WTC11 (cell line): ENCODE measurements around the gene PRXL2B. TPM values are rescaled to one million over a fixed set of nuclear protein-coding genes. Genes with fewer than 3 reads are reported as not detected.

ENCODE experiments used
- ATAC-seq: fragments of 200-7000 bp; cut with Tn5 transposase; 2 replicates; pipeline ENCODE4 v1.10.0; 2021; ENCODE audit warnings: mild to moderate bottlenecking, moderate library complexity
- CTCF ChIA-PET: fragments of 300-600 bp; sonication (Branson Sonifier 250); formaldehyde crosslinking; loops from one replicate; lab custom pipeline; 2021; ENCODE audit warnings: antibody characterized with exemption; lab: Charles Lee
- POLR2A ChIA-PET: fragments of 350-600 bp; sonication (Branson Sonifier 250); formaldehyde crosslinking; loops from one replicate; lab custom pipeline; 2021; ENCODE audit warnings: antibody characterized with exemption; lab: Charles Lee
- DNase-seq: peaks from one replicate; pipeline ENCODE4 v3.0.0; 2021; ENCODE audit warnings: low spot score
- H3K27ac Mint-ChIP-seq: 2 replicates; pipeline ENCODE4 v1.8.0; 2021; ENCODE audit warnings: mixed read lengths
- H3K27me3 Mint-ChIP-seq: 2 replicates; pipeline ENCODE4 v1.8.0; 2021; ENCODE audit warnings: low read depth, mild to moderate bottlenecking, moderate library complexity, mixed read lengths
- H3K36me3 Mint-ChIP-seq: 2 replicates; pipeline ENCODE4 v1.8.0; 2021; ENCODE audit warnings: mixed read lengths
- H3K4me1 Mint-ChIP-seq: 2 replicates; pipeline ENCODE4 v1.8.0; 2022; ENCODE audit warnings: mixed read lengths
- H3K4me3 Mint-ChIP-seq: 2 replicates; pipeline ENCODE4 v1.8.0; 2021; ENCODE audit warnings: mild to moderate bottlenecking, moderate library complexity, mixed read lengths
- H3K9me3 Mint-ChIP-seq: 2 replicates; pipeline ENCODE4 v1.8.0; 2021; ENCODE audit warnings: mixed read lengths
- AFF4 ChIP-seq: sonication (generic); formaldehyde crosslinking; IDR thresholded peaks from 2 replicates; pipeline ENCODE4 v1.8.1; 2023; ENCODE audit warnings: mild to moderate bottlenecking, missing genetic modification reagents, borderline replicate concordance
- ATF2 ChIP-seq: sonication (generic); formaldehyde crosslinking; IDR thresholded peaks from 2 replicates; pipeline ENCODE4 v1.8.1; 2022; ENCODE audit warnings: low read depth, missing genetic modification reagents, borderline replicate concordance
- E2F4 ChIP-seq: sonication (generic); formaldehyde crosslinking; IDR thresholded peaks from 2 replicates; pipeline ENCODE4 v1.8.1; 2022; ENCODE audit warnings: low read depth, mild to moderate bottlenecking, moderate library complexity, missing genetic modification reagents, borderline replicate concordance
- GRHL2 ChIP-seq: fragments of 250-450 bp; sonication (Bioruptor Pico); IDR thresholded peaks from 2 replicates; pipeline ENCODE4 v1.8.0; 2022; ENCODE audit warnings: mild to moderate bottlenecking, moderate library complexity; ENCODE audit not compliant: insufficient replicate concordance, severe bottlenecking
- HMGA2 ChIP-seq: fragments of 250-450 bp; sonication (Bioruptor Pico); IDR thresholded peaks from 2 replicates; pipeline ENCODE4 v1.4.0; 2021; ENCODE audit warnings: mild to moderate bottlenecking, moderate library complexity
- HMGXB4 ChIP-seq: sonication (generic); formaldehyde crosslinking; IDR thresholded peaks from 2 replicates; pipeline ENCODE4 v1.8.1; 2023; ENCODE audit warnings: mild to moderate bottlenecking, moderate library complexity, missing genetic modification reagents
- MLX ChIP-seq: sonication (generic); formaldehyde crosslinking; IDR thresholded peaks from 2 replicates; pipeline ENCODE4 v1.8.1; 2023; ENCODE audit warnings: mild to moderate bottlenecking, missing genetic modification reagents, moderate library complexity
- NFE2L1 ChIP-seq: sonication (generic); formaldehyde crosslinking; IDR thresholded peaks from 2 replicates; pipeline ENCODE4 v1.8.1; 2023; ENCODE audit warnings: missing genetic modification reagents
- NR2C2 ChIP-seq: sonication (generic); formaldehyde crosslinking; IDR thresholded peaks from 2 replicates; pipeline ENCODE4 v1.8.0; 2022; ENCODE audit warnings: mild to moderate bottlenecking, missing genetic modification reagents
- PREB ChIP-seq: sonication (generic); formaldehyde crosslinking; IDR thresholded peaks from 2 replicates; pipeline ENCODE4 v1.8.1; 2022; ENCODE audit warnings: mild to moderate bottlenecking, missing genetic modification reagents, moderate library complexity, borderline replicate concordance
- TEAD1 ChIP-seq: sonication (generic); formaldehyde crosslinking; IDR thresholded peaks from 2 replicates; pipeline ENCODE4 v1.8.0; 2022; ENCODE audit warnings: mild to moderate bottlenecking, missing genetic modification reagents
- USF1 ChIP-seq: sonication (generic); formaldehyde crosslinking; IDR thresholded peaks from 2 replicates; pipeline ENCODE4 v1.8.0; 2022; ENCODE audit warnings: mild to moderate bottlenecking, missing genetic modification reagents
- ZBTB43 ChIP-seq: sonication (generic); formaldehyde crosslinking; IDR thresholded peaks from 2 replicates; pipeline ENCODE4 v1.8.1; 2023; ENCODE audit warnings: mild to moderate bottlenecking, missing genetic modification reagents
- ZNF281 ChIP-seq: sonication (generic); formaldehyde crosslinking; IDR thresholded peaks from 2 replicates; pipeline ENCODE4 v1.8.0; 2023; ENCODE audit warnings: mild to moderate bottlenecking, missing genetic modification reagents
- ZNF317 ChIP-seq: sonication (generic); formaldehyde crosslinking; IDR thresholded peaks from 2 replicates; pipeline ENCODE4 v1.8.1; 2023; ENCODE audit warnings: low read depth, mild to moderate bottlenecking, moderate library complexity, missing genetic modification reagents, borderline replicate concordance
- ZNF396 ChIP-seq: fragments of 250-450 bp; sonication (Bioruptor Pico); IDR thresholded peaks from 2 replicates; pipeline ENCODE4 v1.8.0; 2021; ENCODE audit warnings: mild to moderate bottlenecking, moderate library complexity, borderline replicate concordance
- ZNF423 ChIP-seq: fragments of 250-450 bp; sonication (Bioruptor Pico); IDR thresholded peaks from 2 replicates; pipeline ENCODE4 v2.1.2; 2022; ENCODE audit warnings: mild to moderate bottlenecking, moderate library complexity
- ZSCAN18 ChIP-seq: fragments of 250-450 bp; sonication (Bioruptor Pico); IDR thresholded peaks from 2 replicates; pipeline ENCODE4 v2.1.2; 2022; ENCODE audit warnings: mild to moderate bottlenecking, moderate library complexity
- total RNA-seq: library from RNA; stranded (reverse); gene quantifications from 3 replicates; pipeline ENCODE4 v1.2.3, GENCODE V29; 2021

The PRXL2B gene
- total RNA-seq, 1 experiment from 2014 or later: 50.3 TPM

- ChIA-PET POLR2A (interaction anchor here (0.6 kb wide), 1 partner anchor 39 kb away, joined by 4 read pairs; no protein-coding TSS in a partner anchor), CTCF (no interaction called here)
- Mint-ChIP-seq H3K27me3 (peaks cover 6% of the 10 kb centered on the region), H3K36me3 (peaks cover 11% of the 10 kb centered on the region), H3K27ac (no peak overlapping the region), H3K4me3 (no peak overlapping the region), H3K4me1 (no peaks in the 10 kb centered on the region), H3K9me3 (peaks cover 19% of the 10 kb centered on the region)
- ATAC-seq (no peak), DNase-seq (peak; percentile 9)
- TF ChIP-seq ZNF317 (CRISPR knock-in tag) (no peak), ZNF423 (CRISPR knock-in tag) (no peak), MLX (CRISPR knock-in tag) (no peak), NR2C2 (CRISPR knock-in tag) (no peak), TEAD1 (CRISPR knock-in tag) (no peak), AFF4 (CRISPR knock-in tag) (no peak), ATF2 (CRISPR knock-in tag) (no peak), ZNF396 (CRISPR knock-in tag) (no peak), E2F4 (CRISPR knock-in tag) (no peak), HMGA2 (CRISPR knock-in tag) (no peak), USF1 (CRISPR knock-in tag) (no peak), HMGXB4 (CRISPR knock-in tag) (no peak), ZBTB43 (CRISPR knock-in tag) (no peak), NFE2L1 (CRISPR knock-in tag) (no peak), GRHL2 (no peak), PREB (no peak), ZSCAN18 (CRISPR knock-in tag) (no peak), ZNF281 (no peak)
Observed at GRCh38 chr1:2594641-2595131, 8.1 kb downstream of the PRXL2B start.
